HepG2 (cell line): Measurements from ENCODE around the gene SCML1. TPM values are rescaled to one million over a fixed set of nuclear protein-coding genes. Genes with fewer than 3 reads are reported as not detected.
A peak's percentile ranks its signal among the peaks of the same experiment; 100 is the strongest.

Experiments
- ARNT ChIP-seq: fragments of 450-650 bp; IDR thresholded peaks from 2 replicates; pipeline ENCODE4 v1.6.1; 2017
- ATF7 ChIP-seq, 2 experiments: fragments of 450-650 bp in 1 of 2; sonication (generic) in 1 of 2; formaldehyde crosslinking in 1 of 2; IDR thresholded peaks; 2 replicates each; pipeline versions ENCODE4 v1.4.0 to v1.6.1; 2016 to 2020; ENCODE audit warnings: antibody characterized with exemption in 1 of 2, mild to moderate bottlenecking in 1 of 2, missing genetic modification reagents in 1 of 2
- CEBPB ChIP-seq: IDR thresholded peaks from 2 replicates; pipeline ENCODE4 v1.6.1; 2011; ENCODE audit warnings: low read depth, low read length, improper control_type of control experiment, borderline replicate concordance
- CENPT ChIP-seq: sonication (generic); formaldehyde crosslinking; IDR thresholded peaks from 2 replicates; pipeline ENCODE4 v1.8.0; 2022; ENCODE audit warnings: low read depth, mild to moderate bottlenecking, moderate library complexity, missing genetic modification reagents
- FOSL2 ChIP-seq: sonication (generic); formaldehyde crosslinking; IDR thresholded peaks from 2 replicates; pipeline ENCODE4 v1.4.0; 2020; ENCODE audit warnings: missing genetic modification reagents
- FOXA1 ChIP-seq, 2 experiments: fragments of 450-650 bp in 1 of 2; sonication (generic) in 1 of 2; formaldehyde crosslinking in 1 of 2; IDR thresholded peaks; 2 replicates each; pipeline versions ENCODE4 v1.4.0 to v1.6.1; 2016 to 2020; ENCODE audit warnings: missing genetic modification reagents in 1 of 2
- FOXA3 ChIP-seq: IDR thresholded peaks from 2 replicates; pipeline ENCODE4 v1.6.1; 2016; ENCODE audit warnings: missing genetic modification reagents, missing compliant biosample characterization
- MBNL3 ChIP-seq: fragments of 250-450 bp; sonication (Bioruptor Pico); conservative IDR thresholded peaks from 2 replicates; pipeline ENCODE4 v1.8.0; 2022; ENCODE audit warnings: mild to moderate bottlenecking, inconsistent platforms
- ZNF644 ChIP-seq: IDR thresholded peaks from 2 replicates; pipeline ENCODE4 v1.6.1; 2016; ENCODE audit warnings: low read depth
- ZNF788 ChIP-seq: sonication (generic); formaldehyde crosslinking; IDR thresholded peaks from 2 replicates; pipeline ENCODE4 v1.5.0; 2020; ENCODE audit warnings: mild to moderate bottlenecking, missing genetic modification reagents, borderline replicate concordance
- ZNF891 ChIP-seq: sonication (generic); formaldehyde crosslinking; IDR thresholded peaks from 2 replicates; pipeline ENCODE4 v1.5.0; 2020; ENCODE audit warnings: mild to moderate bottlenecking, missing genetic modification reagents
- polyA plus RNA-seq, 8 experiments: library from polyadenylated mRNA; depleted of rRNA in 3 of 8; stranded (reverse) in 7 of 8; unstranded in 1 of 8; fragments of >200 nt; fragmentation: Illumina TruSeq in 4 of 8; extraction: Trizol in 4 of 8; gene quantifications; 2 replicates each; pipeline versions ENCODE4 v1.2.1 to v1.2.3, GENCODE V29; 2011 to 2016; ENCODE audit warnings: low read depth in 4 of 8, missing spikeins in 1 of 8, mixed read lengths in 1 of 8; ENCODE audit not compliant: insufficient read depth in 1 of 8
- total RNA-seq, 5 experiments: library from RNA; depleted of rRNA; stranded (reverse); fragments of >200 nt; fragmentation: Illumina TruSeq; extraction: Trizol; gene quantifications; 2 replicates each; pipeline ENCODE4 v1.2.3, GENCODE V29; 2016; ENCODE audit warnings: low read depth in 1 of 5
- TF ChIP-seq, protein P1 (sequence below): IDR thresholded peaks from 2 replicates; pipeline ENCODE4 v1.4.0; 2020; ENCODE audit warnings: mild to moderate bottlenecking, missing genetic modification reagents
- TF ChIP-seq, protein P2 (sequence below): sonication (generic); formaldehyde crosslinking; IDR thresholded peaks from 2 replicates; pipeline ENCODE4 v1.5.1; 2020; ENCODE audit warnings: missing genetic modification reagents, mild to moderate bottlenecking, borderline replicate concordance

The SCML1 gene
- total and polyA plus RNA-seq, 2 of the 13 experiments (the other 11 are each of a cell fraction or from before 2014, with no cell fraction given), result 24.2 to 129 TPM

DNA sequence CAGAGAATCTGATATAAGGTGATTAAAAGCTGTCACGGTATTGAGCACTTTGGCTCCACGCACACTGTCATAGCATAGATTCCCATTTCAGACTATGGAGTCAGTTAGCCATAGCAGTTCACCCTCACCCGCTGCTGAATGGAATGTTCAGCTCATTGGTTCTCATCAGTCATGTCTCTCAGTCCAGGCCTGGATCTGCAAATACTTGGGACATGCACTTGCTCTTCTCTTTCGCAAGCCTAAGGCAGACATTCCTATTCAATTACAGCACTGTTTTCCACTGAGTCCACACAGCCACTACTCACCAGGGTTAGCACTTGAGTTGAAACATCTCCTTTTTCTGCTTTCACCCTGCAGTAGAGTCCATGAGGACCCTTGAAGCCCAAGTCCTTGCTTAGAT is 30.6 kb upstream of the SCML1 start (continued):
- TF ChIP-seq, protein P1, sequence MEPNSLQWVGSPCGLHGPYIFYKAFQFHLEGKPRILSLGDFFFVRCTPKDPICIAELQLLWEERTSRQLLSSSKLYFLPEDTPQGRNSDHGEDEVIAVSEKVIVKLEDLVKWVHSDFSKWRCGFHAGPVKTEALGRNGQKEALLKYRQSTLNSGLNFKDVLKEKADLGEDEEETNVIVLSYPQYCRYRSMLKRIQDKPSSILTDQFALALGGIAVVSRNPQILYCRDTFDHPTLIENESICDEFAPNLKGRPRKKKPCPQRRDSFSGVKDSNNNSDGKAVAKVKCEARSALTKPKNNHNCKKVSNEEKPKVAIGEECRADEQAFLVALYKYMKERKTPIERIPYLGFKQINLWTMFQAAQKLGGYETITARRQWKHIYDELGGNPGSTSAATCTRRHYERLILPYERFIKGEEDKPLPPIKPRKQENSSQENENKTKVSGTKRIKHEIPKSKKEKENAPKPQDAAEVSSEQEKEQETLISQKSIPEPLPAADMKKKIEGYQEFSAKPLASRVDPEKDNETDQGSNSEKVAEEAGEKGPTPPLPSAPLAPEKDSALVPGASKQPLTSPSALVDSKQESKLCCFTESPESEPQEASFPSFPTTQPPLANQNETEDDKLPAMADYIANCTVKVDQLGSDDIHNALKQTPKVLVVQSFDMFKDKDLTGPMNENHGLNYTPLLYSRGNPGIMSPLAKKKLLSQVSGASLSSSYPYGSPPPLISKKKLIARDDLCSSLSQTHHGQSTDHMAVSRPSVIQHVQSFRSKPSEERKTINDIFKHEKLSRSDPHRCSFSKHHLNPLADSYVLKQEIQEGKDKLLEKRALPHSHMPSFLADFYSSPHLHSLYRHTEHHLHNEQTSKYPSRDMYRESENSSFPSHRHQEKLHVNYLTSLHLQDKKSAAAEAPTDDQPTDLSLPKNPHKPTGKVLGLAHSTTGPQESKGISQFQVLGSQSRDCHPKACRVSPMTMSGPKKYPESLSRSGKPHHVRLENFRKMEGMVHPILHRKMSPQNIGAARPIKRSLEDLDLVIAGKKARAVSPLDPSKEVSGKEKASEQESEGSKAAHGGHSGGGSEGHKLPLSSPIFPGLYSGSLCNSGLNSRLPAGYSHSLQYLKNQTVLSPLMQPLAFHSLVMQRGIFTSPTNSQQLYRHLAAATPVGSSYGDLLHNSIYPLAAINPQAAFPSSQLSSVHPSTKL, result peak; percentile 58
- no peak for TF ChIP-seq ZNF788
- peak; percentile 58 for TF ChIP-seq FOSL2
- TF ChIP-seq FOXA1 (IDR thresholded peaks at IDR 0.05), result no peak
- peak; percentile 20; the same call in 1 of the 2 replicates for TF ChIP-seq FOXA1 (CRISPR knock-in tag; IDR thresholded peaks at IDR 0.05)
- no peak for TF ChIP-seq MBNL3
- peak; percentile 15; the same call in 1 of the 2 replicates for TF ChIP-seq FOXA3 (CRISPR knock-in tag)
- no peak for TF ChIP-seq CENPT (CRISPR knock-in tag)
- TF ChIP-seq ZNF891, result no peak
- peak; percentile 52; the same call in 1 of the 2 replicates for TF ChIP-seq ZNF644 (CRISPR knock-in tag)
- TF ChIP-seq, protein P2, sequence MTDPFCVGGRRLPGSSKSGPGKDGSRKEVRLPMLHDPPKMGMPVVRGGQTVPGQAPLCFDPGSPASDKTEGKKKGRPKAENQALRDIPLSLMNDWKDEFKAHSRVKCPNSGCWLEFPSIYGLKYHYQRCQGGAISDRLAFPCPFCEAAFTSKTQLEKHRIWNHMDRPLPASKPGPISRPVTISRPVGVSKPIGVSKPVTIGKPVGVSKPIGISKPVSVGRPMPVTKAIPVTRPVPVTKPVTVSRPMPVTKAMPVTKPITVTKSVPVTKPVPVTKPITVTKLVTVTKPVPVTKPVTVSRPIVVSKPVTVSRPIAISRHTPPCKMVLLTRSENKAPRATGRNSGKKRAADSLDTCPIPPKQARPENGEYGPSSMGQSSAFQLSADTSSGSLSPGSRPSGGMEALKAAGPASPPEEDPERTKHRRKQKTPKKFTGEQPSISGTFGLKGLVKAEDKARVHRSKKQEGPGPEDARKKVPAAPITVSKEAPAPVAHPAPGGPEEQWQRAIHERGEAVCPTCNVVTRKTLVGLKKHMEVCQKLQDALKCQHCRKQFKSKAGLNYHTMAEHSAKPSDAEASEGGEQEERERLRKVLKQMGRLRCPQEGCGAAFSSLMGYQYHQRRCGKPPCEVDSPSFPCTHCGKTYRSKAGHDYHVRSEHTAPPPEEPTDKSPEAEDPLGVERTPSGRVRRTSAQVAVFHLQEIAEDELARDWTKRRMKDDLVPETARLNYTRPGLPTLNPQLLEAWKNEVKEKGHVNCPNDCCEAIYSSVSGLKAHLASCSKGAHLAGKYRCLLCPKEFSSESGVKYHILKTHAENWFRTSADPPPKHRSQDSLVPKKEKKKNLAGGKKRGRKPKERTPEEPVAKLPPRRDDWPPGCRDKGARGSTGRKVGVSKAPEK (CRISPR knock-in tag), result no peak
- TF ChIP-seq ATF7 (IDR thresholded peaks at IDR 0.05), result peak; percentile 33; the same call in 1 of the 2 replicates
- TF ChIP-seq ATF7 (CRISPR knock-in tag; IDR thresholded peaks at IDR 0.05), result no peak; the same call in 1 of the 2 replicates
- TF ChIP-seq ARNT, result no peak
- peak; percentile 91 for TF ChIP-seq CEBPB
